CD4-positive, alpha-beta T cell treated with Interleukin-4 for 1 hour (primary cell): Measurements from ENCODE around the gene GNPTAB.
A peak's percentile ranks its signal among the peaks of the same experiment; 100 is the strongest.
"Not testable (repeated sequence)": the region's sequence is repeated elsewhere in the genome, so short reads cannot be mapped to it uniquely, and the experiment has no call there.

Source experiments
- DNase-seq, 2 donors: peaks; one replicate each; pipeline ENCODE4 v3.0.0-alpha.2; 2020 to 2022

The GNPTAB gene

DNA sequence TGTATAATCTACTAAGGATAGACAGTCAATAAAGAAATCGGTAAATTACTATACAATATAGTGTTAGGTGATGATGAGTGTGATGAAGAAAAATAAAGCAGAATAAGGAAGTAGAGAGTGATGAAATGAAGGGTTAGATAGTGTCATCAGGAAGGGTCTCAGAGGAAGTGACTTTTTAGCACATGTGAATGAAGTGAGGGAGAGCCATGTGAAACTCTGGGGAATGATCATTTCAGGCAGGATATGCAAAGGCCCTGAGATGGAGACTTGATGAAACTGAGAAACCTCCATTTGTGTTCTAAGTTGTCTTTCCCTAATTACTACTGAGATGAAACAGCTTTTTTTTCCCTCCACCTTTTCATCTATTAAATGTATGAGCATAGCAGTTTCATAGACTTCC is 19.4 kb upstream of the GNPTAB start:
- DNase-seq = no peak

DNA sequence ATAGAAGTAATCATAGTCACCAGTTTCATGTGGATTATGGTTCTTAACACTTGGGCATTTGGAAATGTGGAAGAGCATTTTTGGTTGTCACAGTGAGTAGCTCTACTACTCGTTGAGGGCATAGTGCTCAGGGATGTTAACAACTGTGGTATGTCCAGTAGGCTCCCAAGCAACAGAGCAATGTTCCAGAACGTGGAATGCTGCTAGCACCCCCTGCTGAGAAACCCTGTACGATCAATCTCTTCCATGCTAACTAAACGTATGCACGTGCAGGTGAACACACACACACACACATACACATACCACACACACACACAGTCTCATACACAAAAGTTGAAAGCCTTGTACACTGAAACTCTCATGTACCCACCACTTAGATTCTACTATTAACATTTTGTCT is 16.6 kb upstream of the GNPTAB start:
- no peak for DNase-seq

DNA sequence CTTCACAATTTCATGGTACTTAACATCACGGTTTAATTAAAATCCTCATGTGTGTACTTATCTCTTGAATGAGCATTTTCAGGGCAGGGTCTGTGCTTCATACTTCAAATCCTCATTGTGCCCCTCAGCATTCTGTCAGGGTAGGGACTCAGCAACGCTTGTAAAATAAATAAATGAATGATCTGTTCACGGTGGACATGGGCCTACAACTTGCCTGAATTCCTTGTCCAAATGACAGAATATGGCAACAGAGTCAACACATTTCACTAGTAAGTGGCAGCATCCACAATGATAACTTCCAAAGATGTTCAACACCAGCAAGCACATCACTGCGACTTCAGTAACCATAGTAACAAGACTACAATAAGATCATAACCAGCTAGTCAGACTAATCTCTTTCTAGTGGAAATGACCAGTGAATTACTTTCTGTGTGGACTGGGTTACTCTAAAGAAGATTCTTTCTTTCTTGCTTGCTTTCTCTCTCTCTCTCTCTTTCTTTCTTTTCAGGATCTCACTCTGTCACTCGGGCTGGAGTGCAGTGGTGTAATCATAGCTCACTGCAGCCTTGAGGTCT is 14.5 kb upstream of the GNPTAB start:
- DNase-seq = no peak

DNA sequence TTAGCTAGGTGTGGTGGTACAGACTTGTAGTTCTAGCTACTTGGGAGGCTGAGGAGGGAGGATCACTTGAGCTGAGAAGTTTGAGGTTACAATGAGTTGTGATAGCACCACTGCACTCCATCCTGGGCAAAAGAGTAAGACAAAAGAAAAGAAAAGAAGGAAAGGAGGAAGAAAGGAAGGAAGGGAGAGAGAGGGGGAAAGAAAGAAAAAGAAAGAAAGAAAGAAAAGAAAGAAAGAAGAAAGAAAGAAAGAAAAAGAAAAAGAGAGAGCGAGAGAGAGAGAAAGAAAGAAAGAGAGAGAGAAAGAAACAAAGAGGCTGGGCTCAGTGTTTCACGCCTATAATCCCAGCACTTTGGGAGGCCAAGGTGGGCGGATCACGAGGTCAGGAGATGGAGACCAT is 10.3 kb upstream of the GNPTAB start:
- DNase-seq = no peak

DNA sequence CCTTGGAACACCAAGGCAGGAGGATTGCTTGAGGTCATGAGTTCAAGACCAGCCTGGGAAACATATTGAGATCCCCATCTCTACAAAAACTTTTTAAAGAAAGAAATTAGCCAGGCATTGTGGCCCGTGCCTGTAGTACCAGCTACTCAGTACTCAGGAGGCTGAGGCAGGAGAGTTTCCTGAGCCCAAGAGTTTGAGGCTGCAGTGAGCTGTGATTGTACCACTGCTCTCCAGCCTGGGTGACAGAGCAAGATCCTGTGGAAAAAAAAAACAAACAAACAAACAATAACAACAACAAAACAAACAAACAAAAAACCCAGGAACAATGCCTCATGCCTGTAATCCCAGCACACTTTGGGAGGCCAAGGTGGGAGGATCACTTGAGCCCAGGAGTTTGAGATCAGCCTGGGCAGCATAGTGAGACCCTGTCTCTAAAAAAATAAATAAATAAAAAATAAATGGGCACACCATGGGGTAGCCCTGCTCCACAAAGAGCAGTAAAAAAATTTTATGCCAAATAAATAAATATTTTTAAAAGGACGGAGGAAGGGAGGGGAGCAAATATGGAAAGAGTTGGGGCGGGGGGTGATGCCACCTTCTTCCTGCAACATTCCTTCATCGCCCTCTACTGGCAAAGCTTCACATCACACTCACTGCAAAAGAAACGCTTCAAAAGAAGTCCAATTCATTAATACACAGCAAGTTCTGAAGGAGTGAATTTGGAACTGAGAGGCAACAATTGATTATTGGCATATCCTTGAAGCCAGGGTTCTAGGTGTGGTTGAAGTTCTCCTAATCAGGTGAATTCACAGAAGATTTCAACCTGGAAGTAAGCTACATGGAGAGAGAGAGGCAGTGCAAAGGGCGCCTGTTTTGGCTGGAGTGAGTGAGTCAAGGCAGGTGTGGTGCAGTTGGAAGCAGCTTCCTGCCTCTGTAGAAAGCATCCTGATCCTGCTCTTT is 8.8 kb upstream of the GNPTAB start:
- DNase-seq = peak; percentile 73 to 78

DNA sequence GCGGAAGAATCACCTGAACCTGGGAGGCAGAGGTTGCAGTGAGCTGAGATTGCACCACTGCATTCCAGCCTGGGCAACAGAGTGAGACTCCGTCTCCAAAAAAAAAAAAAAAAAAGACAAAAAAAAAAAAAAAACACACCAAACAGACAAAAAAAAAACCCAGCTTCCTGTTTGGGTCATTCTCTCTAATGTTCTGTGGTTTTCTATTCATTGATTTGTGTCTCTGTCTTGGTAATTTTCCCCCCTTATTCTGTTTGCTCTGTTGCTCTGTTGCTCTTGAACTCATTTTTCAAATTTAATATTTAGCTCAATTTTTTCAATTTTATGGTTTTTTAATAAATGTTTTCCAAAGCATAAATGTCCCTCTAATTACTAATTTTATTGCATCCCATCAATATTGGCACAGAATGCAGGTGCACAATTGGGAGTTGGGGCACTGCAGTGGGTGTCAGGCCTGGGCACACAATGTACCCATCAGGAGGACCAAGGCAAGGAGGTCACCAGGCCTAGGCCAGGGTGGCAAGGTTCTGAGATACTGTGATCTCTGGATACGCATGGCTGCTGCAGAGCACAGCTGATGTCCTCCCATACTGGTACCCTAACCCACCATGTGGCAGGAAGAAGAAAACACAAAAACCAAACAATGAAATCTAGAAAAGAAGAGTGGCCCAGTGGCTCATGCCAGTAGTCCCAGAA is 8.0 kb upstream of the GNPTAB start:
- DNase-seq = peak in 1 of 2 donors; percentile 48

DNA sequence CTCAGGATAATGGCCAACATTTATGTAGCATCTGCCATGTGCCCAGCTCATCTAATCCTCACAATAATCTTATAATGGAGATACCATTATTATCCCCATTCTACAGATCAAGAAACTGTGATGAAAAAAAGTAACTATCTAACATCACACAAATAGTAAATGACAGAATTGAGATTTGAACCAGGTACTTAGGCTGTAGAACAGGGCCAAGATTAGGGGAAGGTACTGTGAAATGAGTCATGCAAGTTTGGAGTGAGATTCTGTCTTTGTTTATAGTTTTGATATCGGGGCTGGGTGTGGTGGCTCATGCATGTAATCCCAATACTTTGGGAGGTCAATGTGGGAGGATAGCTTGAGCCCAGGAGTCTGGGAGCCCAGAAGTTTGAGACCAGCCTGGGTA is 1.3 kb upstream of the GNPTAB start:
- no peak for DNase-seq

DNA sequence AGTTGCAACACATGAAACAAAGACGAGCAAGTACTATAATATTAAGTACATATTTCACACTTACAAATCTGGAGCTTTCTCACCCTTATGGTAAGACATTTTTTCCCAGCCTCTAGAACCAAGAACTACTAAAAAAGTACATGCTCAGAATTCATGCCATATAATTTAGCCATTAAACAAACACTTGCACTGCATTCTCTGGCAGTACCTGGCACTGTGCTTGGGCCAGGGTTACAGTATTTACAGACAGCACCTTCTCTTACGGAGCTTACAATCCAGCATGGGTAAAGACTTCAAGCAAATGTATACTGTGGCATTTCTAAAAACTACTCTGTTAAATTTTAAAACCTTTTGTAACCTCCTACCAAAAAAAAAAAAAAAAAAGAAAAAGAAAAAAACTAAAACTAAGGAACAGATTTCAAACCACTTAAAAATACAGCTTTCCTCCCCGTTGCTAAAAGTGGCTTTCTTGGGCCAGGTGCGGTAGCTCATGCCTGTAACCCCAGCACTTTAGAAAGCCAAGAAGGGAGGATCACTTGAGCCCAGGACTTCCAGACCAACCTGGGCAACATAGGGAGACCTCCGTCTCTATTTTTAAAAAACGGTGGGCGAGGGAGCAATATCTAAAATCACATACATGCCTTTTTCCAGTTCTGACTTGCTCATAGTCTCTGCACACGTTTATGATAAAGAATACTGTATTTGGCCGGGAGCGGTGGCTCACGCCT is 956 bp downstream of the GNPTAB start:
- peak in 1 of 2 donors; percentile 7 for DNase-seq

DNA sequence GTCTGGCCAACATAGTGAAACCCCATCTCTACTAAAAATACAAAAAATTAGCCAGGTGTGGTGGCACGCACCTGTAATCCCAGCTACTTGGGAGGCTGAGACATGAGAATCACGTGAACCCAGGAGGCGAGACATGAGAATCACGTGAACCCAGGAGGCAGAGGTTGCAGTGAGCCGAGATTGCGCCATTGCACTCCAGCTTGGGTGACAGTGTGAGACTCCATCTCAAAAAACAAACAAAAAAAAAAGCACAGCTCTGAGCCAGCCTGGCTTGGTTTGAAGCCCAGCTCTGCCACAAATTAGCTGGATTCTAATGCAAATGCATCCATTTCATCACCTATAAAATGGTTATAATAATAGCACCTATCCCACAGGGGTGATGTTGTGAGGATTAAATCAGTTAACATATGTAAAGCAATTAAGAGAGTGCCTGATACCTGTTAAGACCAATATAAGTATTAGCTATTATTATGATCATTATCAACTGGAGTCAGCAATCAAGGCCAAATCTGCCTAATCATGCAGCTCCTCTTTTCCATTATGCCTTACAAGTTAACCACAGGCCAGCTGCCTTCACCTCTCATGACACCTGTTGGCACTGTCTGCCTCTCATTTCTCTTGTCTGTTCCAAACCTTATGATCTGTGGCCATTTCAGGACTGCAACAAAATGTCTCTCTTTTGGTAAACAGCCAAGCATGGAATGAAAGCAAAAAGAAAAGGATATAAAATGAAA is 2.1 kb downstream of the GNPTAB start:
- no peak for DNase-seq

DNA sequence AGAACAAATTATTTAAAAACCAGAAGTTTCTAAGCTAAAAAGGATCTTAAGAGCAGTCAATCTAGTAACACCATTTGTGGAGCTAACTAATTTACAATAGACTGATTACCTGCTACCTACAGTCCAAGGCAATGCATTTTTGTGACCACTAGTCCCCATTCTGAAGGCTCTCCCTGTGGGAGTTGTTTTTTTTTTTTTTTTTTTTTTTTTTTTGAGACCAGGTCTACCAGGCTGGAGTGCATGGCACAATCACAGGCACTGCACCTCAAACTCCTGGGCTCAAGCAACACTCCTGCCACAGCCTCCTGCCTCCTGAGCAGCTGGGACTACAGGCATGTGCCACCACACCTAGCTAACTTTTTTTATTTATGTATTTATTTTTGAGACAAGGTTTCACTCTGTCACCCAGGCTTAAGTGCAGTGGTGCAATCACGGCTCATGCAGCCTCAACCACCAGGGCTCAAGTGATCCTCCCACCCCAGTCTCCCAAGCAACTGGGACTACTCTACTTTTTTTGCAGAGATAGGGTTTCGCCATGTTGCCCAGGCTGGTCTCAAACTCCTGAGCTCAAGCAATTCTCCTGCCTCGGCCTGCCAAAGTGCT is 3.9 kb downstream of the GNPTAB start:
- no peak for DNase-seq

DNA sequence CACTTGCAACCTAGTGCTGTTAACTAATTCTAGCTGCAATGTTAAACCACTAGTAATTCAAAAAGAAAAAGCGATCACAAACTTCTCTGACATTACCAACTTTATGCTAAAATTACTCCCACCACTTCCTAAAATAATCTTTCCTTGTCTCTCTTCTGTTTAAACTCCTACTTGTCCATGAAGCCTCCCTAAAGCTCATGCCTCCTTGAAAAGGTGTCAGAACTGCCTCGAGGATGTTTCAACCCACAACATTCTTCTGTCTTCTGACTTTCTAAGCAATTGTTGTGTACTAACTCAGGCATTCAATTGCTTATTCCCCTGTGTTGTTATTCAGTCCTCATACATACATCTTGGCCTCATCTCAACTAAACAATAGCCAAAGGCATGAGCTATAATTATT is 5.9 kb downstream of the GNPTAB start:
- no peak for DNase-seq

DNA sequence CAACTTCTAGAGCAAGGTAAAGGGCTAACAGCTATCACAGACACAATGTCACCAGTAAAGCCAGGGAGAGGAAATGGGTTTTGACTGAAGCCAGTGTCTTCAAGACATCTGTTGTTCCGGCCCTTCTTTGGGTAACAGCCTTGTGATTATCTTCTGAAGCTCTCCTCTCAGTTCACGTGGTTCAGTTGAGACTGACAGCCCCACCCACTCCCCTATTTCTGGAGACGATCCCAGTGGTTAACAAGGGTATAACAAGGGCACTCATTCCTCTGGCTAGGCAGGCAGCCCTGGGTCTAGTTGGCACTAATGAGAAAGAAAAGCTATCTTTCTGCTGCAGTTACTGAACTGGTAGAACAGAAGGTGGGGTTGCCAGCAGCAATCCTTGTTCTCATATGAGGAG is 6.9 kb downstream of the GNPTAB start:
- DNase-seq = peak; percentile 76 to 86

DNA sequence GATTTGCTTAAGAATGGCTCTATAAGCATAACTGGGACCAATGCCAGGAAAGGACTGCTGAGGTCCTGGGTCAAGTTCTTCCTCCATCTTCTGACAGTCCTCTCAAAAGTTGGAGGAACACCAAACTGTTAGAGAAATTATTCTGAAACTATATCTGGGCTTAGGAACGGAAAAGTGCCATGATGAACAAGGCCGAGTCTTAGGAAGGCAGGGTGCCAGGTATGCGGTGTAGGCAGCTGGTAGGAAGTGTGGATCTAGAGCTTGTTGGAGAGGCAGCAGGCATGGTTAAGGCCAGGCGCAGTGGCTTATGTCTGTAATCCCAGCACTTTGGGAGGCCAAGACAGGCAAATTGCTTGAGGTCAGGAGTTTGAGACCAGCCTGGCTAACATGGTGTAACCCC is 7.7 kb downstream of the GNPTAB start:
- DNase-seq = no peak

DNA sequence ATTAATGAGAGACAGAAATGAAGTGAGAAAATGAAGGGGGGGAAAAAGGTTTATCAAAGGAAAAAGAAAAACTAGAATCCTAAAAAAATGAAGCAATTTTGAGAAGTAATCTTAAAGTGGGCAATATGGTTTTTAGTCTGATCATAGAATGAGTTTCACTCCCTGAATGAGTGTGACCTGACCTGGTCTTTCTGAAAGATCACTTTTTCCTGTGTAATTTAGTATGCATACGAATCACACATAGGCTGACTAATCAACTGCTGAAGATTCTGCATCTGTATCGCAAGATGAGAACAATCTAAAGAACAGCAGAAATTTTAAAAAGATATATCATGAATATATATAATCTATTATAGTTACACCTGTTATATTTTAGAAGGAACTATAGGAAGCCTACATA is 11.3 kb downstream of the GNPTAB start:
- DNase-seq = no peak

DNA sequence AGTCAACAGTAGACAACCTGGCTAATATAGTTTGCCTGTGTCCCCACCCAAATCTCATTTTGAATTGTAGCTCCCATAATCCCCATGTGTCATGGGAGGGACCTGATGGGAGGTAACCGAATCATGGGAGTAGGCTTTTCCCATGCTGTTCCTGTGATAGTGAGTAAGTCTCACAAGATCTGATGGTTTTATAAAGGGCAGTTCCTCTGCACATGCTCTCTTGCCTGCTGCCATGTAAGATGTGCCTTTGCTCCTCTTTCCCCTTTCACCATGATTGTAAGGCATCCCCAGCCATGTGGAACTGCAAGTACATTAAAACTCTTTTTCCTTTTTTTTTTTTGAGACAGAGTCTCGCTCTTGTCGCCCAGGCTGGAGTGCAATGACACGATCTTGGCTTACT is 12.1 kb downstream of the GNPTAB start:
- not testable (repeated sequence) for DNase-seq

DNA sequence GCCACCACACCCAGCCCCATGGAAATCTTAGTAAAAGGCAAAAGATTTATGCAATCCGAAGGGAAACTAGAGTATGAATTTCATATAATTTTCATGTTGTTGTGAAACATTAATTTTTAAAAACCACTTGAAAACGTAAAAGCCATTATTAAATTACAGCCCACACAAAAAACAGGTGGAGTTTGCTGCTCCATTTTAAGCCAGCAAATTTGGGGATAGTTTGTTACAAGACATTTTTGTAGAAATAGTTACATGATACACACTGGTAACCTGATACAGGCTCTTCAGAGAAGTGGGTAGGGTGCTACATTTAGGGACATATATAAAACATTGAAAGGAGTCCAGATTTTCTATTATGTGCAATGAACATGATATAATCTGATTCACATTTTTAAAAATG is 17.6 kb downstream of the GNPTAB start:
- no peak for DNase-seq

DNA sequence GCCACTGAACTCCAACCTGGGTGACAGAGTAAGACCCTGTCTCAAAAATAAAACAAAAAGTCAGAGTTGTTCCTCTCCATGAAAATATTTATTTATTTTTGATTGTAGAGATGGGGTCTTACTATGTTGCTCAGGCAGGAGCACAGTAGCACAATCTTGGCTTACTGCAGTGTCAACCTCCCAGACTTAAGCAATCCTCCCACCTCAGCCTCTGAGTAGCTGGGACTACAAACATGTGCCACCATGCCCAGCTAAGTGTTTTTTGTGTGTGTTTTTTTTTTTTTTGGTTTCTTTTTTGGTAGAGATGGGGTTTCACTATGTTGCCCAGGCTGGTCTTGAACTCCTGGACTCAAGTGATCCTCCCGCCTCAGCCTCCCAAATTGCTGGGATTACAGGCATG is 18.0 kb downstream of the GNPTAB start:
- DNase-seq = not testable (repeated sequence)

DNA sequence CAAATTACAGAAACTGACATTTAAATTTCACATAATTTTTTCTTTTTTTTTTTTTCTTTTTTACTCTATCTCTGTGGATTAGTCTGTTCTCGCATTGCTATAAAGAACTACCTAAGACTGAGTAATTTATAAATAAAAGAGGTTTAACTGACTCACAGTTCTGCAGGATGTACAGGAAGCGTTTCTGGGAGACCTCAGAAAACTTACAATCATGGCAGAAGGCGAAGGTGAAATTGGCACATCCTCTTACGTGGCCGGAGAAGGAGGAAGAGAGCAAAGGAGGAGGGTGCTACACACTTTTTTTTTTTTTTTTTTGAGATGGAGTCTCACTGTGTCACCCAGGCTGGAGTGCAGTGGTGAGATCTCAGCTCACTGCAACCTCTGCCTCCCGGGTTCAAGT is 19.4 kb downstream of the GNPTAB start:
- DNase-seq = not testable (repeated sequence)

DNA sequence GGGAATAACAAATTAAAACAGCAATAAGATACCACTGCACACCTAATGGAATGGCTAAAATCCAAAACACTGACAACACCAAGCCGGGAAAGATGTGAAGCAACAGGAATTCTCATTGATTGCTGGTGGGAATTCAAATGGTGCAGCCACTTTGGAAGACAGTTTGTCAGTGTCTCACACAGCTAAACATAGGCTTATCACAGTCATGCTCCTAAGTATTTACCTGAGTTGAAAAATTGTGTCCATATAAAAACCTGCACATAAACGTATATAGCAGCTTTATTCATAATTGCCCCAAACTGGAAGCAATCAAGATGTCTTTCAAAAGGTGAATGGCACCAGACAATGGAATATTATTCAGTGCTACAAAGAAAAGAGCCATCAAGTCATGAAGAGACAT is 21.6 kb downstream of the GNPTAB start:
- DNase-seq = no peak

DNA sequence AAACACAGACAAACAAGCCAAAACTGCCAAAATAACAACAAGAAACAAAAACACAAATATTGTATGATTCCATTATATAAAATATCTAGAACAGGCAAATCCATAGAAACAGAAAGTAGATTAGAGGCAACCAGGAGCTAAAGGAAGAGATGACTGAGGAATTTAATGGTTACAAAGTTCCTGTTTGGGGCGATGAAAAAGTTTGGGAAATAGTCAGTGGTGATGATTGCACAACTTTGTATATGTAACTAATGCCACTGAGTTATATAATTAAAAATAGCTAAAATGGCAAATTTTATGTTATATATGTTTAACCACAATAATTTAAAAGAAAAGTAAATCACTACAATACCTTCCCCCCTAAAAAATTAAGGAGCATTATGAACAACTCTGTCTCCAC is 24.5 kb downstream of the GNPTAB start:
- DNase-seq = no peak

DNA sequence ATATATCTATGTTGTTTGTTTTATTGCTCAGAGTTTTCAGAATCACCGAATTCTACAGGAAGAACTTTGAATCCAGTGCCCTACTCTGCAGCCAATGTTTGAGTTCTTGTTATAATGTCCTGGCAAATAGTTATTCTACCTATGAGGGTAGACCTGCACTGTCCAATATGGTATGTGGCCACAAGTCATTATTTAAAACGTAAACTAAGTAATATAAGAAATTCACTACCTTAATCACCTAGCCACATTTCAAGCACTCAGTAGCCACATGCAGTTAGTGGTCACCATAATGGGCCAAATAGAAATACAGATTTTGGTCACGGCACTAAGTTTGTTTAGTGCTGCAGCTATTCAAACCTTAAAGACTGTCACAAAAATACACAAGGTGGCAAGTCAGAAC is 26.4 kb downstream of the GNPTAB start:
- DNase-seq = no peak

DNA sequence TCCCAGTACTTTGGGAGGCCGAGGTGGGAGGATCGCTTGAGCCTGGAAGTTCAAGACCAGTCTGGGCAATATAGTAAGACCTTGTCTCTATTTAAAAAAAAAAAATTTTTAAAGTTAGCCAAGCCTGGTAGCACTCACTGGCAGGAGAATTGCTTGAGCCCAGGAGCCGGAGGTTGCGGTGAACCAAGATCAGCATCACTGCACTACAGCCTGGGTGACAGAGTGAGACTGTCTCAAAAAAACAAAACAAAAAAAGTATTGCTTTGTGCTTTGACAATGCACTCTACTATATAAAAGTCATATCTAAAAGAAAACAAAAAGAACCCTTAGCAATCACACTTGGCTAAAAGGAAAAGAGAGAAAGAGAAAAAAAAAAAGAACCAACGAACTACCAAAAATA is 26.8 kb downstream of the GNPTAB start:
- DNase-seq = no peak
